Testis (tissue), 2 donors: ENCODE results near the gene CRISP1.

Experiments
- CTCF ChIP-seq, 3 experiments: fragments of 450-650 bp in 2 of 3; fragments of 200-600 bp in 1 of 3; sonication (generic) in 1 of 3; IDR thresholded peaks; one replicate each; pipeline ENCODE4 v1.5.1; 2016 to 2019; ENCODE audit warnings: antibody characterized with exemption in 3 of 3, mild to moderate bottlenecking in 2 of 3, moderate library complexity in 1 of 3
- POLR2A ChIP-seq: fragments of 450-650 bp; IDR thresholded peaks from one replicate; pipeline ENCODE4 v1.6.1; 2017; ENCODE audit warnings: antibody characterized with exemption, mild to moderate bottlenecking, moderate library complexity

DNA sequence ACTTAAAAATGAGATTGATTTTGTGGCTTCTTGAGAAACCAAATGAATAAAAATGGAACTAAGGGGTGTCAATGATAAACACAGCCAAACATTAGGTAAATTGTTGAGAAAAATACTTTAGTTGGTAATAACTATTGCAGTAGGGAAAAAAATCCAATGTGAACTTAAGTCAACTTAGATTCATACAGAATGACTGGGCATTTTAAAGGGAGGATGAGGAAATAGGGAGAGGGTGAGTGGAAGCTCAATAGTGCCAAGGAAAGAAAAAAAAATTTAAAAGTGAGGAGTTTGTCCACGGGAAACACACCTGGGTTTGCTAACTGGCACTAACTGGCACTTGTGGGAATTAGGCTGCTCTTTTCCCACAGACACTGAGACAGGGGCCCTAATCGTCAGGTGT is 53.1 kb downstream of the CRISP1 start:
- no peak for TF ChIP-seq CTCF (IDR thresholded peaks at IDR 0.05)
- no peak for TF ChIP-seq POLR2A
